NB4 (cell line): ENCODE results near the gene CTNNA2.

Experiments used
- DNase-seq: peaks from one replicate; pipeline ENCODE4 v3.0.0; 2010; ENCODE audit warnings: low read depth
- H3K4me3 ChIP-seq: one replicate; pipeline ENCODE4 v1.5.1; 2011; ENCODE audit warnings: mild to moderate bottlenecking, low read depth, low read length, moderate library complexity
- MYC ChIP-seq: IDR thresholded peaks from 2 replicates; pipeline ENCODE4 v1.6.1; 2011; ENCODE audit warnings: low read depth, low read length
- POLR2A ChIP-seq: IDR thresholded peaks from 2 replicates; pipeline ENCODE4 v1.6.1; 2011; ENCODE audit warnings: mild to moderate bottlenecking; ENCODE audit not compliant: insufficient read length; ENCODE audit errors: extremely low read depth
- TF ChIP-seq, protein P1 (sequence below): IDR thresholded peaks from 2 replicates; pipeline ENCODE4 v1.6.1; 2011; ENCODE audit warnings: low read depth, low read length
- TF ChIP-seq, protein P2 (sequence below): IDR thresholded peaks from one replicate; pipeline ENCODE4 v1.5.1; 2012; ENCODE audit warnings: low read depth, low read length

The CTNNA2 gene

DNA sequence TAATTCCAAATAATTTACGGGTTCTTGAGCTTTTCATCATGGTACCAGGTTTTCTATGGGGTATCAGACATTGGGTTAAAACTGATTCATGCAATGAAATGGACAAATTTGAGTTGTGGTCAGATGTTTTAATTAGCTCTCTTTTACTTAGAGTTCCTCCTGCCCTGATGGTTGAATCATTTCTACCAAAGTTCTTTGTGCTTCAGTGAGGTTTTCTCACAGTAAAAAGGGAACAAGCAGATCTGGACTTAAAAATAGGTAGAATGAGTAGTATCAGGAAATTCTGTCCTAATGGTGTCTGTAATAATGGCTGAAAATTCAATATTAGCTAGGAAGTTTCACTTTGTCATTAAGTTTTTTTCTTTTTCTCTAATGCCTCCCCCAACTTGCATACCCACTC is 951.4 kb downstream of the CTNNA2 start:
- DNase-seq = no peak
- no peak overlapping the region for H3K4me3 ChIP-seq
- TF ChIP-seq MYC (no peak), POLR2A (no peak)
- TF ChIP-seq, protein P1, sequence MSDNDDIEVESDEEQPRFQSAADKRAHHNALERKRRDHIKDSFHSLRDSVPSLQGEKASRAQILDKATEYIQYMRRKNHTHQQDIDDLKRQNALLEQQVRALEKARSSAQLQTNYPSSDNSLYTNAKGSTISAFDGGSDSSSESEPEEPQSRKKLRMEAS = no peak
- TF ChIP-seq, protein P2, sequence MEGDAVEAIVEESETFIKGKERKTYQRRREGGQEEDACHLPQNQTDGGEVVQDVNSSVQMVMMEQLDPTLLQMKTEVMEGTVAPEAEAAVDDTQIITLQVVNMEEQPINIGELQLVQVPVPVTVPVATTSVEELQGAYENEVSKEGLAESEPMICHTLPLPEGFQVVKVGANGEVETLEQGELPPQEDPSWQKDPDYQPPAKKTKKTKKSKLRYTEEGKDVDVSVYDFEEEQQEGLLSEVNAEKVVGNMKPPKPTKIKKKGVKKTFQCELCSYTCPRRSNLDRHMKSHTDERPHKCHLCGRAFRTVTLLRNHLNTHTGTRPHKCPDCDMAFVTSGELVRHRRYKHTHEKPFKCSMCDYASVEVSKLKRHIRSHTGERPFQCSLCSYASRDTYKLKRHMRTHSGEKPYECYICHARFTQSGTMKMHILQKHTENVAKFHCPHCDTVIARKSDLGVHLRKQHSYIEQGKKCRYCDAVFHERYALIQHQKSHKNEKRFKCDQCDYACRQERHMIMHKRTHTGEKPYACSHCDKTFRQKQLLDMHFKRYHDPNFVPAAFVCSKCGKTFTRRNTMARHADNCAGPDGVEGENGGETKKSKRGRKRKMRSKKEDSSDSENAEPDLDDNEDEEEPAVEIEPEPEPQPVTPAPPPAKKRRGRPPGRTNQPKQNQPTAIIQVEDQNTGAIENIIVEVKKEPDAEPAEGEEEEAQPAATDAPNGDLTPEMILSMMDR = no peak

DNA sequence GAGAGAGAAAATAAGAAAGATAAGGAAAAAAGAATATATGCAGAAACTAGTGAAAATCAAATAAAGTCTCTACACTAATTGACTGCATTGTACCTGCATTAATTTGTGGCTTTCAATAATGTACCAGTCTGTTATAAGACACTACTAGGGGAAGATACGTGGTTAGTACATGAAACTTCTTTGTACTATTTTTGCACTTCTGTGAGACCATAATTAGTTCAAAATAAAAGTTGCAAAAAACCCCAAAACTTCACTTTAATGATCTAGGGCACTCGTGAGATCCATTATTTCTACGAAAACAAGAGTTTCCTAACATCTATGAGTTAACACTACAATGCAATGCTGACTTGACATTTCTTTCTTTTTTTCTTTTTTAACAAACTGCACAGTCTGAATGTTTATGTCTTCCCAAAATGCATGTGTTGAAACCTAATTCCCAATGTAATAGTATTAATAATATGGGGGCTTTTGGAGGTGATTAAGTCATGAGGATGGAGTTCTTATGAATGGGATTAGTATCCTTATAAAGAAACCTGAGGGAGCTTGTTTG is 954.5 kb downstream of the CTNNA2 start:
- TF ChIP-seq, protein P2 = no peak
- TF ChIP-seq MYC (no peak), POLR2A (no peak)
- TF ChIP-seq, protein P1 = no peak
- no peak for DNase-seq
- no peak overlapping the region for H3K4me3 ChIP-seq

DNA sequence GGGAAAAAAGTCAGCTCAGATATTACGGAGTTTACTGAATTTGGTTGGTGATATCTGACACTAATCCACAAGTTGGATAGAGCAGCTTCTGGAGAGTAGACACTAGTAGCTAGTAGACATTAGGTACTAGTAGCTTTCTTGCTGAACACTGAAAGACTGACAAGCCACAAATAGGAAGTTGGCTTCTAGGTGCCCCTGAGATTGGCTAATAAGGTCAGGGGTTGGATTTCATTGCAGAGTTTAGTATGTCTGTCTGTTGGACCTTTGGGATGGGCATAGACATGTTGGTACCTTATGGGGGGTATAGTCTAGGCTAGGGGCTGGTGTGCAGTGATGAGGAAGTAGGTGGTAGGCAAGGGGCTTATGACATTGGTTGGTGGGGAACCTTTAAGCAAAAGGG is 956.6 kb downstream of the CTNNA2 start:
- H3K4me3 ChIP-seq = no peak overlapping the region
- TF ChIP-seq, protein P2 = no peak
- TF ChIP-seq, protein P1 = no peak
- TF ChIP-seq MYC (no peak), POLR2A (no peak)
- peak; percentile 5 for DNase-seq

DNA sequence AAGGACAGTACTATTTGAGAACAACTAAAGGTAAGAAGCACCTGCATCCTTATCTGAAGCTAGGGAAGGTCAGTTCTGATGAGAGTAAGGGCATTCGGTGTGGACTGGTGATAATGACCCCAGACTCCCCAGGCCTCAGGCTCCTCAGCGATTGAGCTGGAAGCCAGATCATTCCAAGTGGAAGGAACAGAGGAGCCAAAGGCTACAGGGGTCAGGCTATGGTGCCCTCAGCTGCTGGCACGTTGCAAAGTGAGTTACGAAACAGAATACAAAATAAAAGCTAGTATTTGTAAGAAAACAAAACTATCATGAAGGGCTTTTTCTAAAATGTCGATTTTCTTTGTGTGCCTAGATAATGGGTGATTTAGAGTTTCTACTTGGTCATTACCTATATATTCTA is 960.2 kb downstream of the CTNNA2 start:
- TF ChIP-seq, protein P1 = no peak
- TF ChIP-seq MYC (no peak), POLR2A (no peak)
- TF ChIP-seq, protein P2 = no peak
- no peak overlapping the region for H3K4me3 ChIP-seq
- no peak for DNase-seq

DNA sequence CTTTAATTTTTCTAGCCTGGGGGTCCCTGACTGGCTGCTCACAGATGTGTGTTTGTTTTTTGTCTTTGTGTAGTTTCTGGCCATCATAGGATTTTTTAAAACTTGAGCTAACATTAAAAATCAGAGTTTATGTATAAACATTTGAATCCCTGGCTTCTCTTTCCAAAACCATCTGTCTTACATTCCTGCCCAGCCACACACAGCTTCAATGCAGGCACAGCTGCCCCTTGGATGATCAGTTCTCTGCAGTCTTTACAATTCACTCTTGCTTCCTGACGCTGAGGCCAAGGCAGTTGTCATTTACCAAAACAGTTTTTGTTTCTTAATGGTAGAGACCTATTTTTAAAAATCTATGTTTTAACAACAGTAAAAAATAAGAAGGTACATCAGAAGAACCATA is 960.9 kb downstream of the CTNNA2 start:
- DNase-seq = no peak
- no peak for TF ChIP-seq POLR2A
- no peak for TF ChIP-seq MYC
- TF ChIP-seq, protein P1 = no peak
- TF ChIP-seq, protein P2 = no peak
- no peak overlapping the region for H3K4me3 ChIP-seq

DNA sequence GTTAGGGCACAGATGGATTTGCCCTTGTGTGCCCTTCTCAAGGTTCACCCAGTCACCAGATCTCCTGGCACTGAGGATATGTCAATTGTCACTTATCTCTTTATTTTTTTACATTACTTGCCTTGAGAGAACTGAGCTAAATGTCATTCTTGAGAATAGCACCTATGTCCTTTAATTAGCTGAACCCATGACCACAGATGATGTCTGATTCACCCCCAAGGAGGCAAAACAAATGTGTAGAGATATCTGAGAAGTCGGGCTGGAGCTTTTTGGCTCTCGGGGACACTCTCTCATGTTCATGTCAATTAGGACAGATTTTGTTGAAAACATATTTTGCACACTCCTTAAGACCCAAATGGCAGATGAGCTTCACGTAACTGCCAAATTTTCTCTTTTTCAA is 963.1 kb downstream of the CTNNA2 start:
- no peak for DNase-seq
- H3K4me3 ChIP-seq = no peak overlapping the region
- TF ChIP-seq POLR2A = no peak
- TF ChIP-seq, protein P2 = no peak
- TF ChIP-seq, protein P1 = no peak
- TF ChIP-seq MYC = no peak
